Vagina (tissue), 2 donors: ENCODE data around the gene RAI2.

Source experiments
- POLR2AphosphoS5 ChIP-seq, 2 donors: sonication (generic); formaldehyde crosslinking; IDR thresholded peaks; one replicate each; pipeline ENCODE4 v1.9.0; 2017; ENCODE audit warnings: antibody characterized with exemption in 2 of 2, mild to moderate bottlenecking in 2 of 2, low read depth in 1 of 2; ENCODE audit not compliant: insufficient read depth in 1 of 2
- TF ChIP-seq, protein P1 (sequence below), 3 experiments: fragments of 450-650 bp in 2 of 3; fragments of 200-600 bp in 1 of 3; sonication (generic) in 1 of 3; IDR thresholded peaks; one replicate each; pipeline ENCODE4 v1.5.1; 2017 to 2019; ENCODE audit warnings: antibody characterized with exemption in 3 of 3, mild to moderate bottlenecking in 2 of 3, moderate library complexity in 2 of 3

DNA sequence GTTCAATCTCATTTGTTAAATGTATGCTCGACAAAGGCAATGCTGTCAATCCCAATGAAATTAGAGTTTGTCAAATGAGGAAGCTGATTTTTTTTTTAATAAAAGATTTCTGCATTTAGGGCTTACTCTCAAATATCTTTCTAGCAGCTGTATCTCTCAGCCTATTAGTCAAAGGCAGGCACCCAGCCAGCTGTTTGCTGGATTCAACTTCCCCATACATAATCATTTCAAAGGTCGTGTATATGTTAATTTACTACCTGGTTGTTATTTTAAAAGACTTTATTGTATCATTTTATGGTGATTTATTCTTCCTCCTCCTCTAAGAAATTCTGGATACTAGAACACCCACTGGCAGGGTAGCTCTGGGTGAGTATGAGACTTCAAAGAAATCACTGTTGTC, 27.1 kb downstream of the RAI2 start:
- TF ChIP-seq, protein P1, sequence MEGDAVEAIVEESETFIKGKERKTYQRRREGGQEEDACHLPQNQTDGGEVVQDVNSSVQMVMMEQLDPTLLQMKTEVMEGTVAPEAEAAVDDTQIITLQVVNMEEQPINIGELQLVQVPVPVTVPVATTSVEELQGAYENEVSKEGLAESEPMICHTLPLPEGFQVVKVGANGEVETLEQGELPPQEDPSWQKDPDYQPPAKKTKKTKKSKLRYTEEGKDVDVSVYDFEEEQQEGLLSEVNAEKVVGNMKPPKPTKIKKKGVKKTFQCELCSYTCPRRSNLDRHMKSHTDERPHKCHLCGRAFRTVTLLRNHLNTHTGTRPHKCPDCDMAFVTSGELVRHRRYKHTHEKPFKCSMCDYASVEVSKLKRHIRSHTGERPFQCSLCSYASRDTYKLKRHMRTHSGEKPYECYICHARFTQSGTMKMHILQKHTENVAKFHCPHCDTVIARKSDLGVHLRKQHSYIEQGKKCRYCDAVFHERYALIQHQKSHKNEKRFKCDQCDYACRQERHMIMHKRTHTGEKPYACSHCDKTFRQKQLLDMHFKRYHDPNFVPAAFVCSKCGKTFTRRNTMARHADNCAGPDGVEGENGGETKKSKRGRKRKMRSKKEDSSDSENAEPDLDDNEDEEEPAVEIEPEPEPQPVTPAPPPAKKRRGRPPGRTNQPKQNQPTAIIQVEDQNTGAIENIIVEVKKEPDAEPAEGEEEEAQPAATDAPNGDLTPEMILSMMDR (IDR thresholded peaks at IDR 0.05), result no peak
- no peak for TF ChIP-seq POLR2AphosphoS5 (IDR thresholded peaks at IDR 0.05; ENCODE audit: insufficient read depth in 1 of 2, low read depth in 1 of 2)
